ENCODE results near the gene ZNF423.
"Not testable (repeated sequence)": the region's sequence is repeated elsewhere in the genome, so short reads cannot be mapped to it uniquely, and the experiment has no call there.

Gene ZNF423

DNA sequence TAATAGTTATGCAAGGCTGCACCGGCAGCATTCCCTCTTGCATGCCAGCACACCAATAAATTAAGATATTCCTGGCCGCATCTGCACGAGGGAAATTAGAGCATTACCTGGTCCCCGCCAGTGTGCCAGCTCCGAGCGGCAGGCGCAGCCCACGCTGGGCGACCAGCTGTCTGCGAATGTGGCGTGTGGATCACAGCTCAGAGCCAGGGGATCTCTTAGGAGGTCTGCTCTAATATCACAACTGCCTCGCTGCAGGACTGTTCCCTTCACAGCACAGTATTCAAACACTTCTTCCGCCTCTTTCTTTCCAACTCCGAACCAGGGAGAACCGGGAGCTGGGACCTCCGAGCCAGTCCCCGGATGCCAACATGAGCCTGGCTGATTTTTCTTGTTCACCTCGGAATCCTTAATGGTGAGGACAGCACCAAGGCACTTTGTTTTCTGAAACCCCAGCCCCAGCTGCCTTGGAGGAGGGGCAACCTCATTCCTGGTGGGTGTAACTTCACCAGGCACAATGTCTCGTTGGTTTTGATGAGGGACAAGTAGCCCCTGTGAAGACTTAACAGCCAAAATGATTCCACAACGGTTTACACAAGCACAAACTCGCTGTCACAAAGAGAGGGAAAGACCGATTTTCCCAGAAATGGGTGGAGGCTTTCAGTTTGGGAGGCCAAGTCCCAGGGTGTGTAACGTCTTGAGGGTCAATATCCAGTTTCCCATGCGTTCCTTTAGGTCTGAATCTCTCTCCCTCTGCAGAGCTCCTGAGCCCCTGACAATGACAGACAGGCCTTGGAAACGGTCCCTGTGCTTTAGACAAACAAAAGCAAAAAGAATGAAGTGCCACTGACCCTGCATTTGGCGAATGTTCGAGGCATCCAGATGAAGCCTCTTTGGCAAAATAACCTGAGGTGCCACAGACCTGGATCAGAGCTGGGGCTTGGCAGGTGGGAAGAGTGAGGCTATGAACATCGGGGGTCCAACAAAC lies 269.2 kb downstream of the ZNF423 start:
- DNase-seq (ENCODE audit: low read depth in 2 of 2), result no peak

DNA sequence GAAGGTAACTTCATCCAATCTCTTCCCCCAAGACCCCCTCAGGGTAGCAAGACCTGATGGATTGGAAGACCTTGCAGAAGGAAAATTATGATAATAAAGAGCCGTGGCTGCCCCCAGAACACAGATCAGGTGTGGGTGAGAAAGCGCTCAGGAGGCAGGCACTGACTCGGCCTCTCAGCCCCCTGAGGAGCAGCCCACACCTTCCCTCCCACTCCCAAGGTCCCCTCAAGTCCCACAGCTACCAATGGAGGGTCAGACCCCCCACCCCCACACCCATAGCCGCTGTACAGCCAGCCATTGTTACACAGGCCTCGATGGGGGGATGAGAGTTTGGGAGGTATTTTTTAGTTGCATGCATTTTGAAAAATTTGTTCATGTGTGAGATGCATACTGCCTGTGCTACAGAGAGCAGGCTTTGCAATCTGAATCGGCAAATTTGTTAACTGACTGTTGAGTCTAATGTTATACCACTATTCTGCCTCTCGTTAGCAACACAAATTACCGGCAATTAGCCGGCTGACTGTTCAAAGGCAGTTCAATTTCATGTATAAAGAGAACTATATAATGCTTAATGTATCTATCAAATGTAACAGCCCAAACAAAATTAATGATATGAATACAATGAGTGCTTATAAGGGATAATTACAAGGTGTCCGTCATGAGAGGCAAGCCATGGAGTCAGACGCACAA lies 270.6 kb downstream of the ZNF423 start:
- no peak for DNase-seq (ENCODE audit: low read depth in 2 of 2)

DNA sequence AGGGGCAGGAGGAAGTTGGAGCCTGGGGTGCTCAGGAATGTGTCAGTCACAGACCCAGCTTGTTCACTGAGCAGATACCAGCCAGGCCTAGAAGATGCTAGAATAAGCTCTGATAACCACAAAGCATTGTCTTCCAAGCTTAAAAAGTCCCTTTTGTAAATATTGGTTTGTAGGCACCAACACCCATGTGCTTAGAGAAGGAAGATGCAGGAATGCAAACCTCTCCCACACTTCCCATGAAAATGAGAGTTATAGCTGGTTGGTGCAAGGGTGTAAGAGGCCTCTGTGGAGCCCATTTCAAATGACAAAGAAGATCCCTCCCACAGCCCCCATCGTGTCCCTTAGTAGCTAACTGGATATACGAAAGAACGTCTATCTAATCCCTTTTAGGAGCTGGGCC lies 272.0 kb downstream of the ZNF423 start:
- DNase-seq (ENCODE audit: low read depth in 2 of 2), result no peak

DNA sequence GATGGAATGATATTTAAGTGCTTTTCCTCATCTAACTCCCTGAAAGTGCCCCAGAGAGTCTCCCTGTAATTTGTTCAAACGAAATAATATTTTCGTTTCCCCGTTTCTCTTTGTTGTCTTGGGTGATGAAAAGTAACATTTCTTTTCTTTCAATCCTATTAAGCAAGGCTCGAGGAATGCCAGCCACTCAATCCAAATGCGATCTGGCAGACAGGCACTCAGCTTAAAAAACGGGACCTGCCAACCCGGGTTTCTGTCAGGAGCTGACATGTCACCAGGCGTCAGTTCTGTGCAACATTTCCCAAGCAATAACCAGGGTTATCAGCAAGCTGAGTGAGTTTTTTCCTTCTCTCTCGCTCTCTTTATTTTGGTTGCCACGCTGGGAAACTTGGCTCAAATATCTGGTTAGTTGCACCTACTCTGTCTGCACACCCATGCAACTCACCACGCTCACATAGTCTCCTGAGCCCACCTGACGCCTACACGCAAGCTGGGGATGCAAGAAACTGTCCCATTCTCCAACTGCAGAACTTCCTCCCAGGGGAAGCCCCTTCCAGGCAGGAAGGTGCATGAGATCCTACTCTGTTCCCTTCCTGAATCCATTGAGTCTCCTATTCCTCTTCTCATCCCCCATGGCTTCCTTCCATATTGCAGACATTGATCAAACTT lies 274.1 kb downstream of the ZNF423 start:
- no peak for DNase-seq (ENCODE audit: low read depth in 2 of 2)

DNA sequence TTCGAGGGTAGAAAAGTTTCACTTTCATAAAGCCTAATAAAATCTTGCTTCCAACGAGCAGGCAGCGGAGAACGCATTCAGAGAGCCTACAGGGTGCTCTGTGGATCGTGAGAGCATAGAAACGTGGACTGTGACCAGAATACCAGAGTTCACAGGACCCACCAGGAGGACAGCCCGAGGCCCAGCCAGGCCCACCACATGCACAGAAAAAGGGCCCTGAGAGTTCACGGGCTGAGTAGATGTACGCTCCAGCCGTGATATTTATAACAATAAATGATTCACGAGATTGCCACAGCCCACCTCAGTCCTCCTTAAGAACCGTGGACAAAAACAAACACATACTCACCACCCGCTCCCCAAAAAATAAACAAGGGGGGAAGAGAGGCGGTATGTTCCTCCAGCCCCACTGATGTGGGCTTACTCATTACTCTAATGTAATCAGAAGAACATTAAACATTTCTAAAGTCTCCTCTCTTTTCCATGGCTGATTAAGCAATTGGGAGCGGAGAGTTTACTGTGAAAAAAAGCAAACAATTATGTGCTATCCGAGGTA lies 275.1 kb downstream of the ZNF423 start:
- DNase-seq (ENCODE audit: low read depth in 2 of 2), result no peak

DNA sequence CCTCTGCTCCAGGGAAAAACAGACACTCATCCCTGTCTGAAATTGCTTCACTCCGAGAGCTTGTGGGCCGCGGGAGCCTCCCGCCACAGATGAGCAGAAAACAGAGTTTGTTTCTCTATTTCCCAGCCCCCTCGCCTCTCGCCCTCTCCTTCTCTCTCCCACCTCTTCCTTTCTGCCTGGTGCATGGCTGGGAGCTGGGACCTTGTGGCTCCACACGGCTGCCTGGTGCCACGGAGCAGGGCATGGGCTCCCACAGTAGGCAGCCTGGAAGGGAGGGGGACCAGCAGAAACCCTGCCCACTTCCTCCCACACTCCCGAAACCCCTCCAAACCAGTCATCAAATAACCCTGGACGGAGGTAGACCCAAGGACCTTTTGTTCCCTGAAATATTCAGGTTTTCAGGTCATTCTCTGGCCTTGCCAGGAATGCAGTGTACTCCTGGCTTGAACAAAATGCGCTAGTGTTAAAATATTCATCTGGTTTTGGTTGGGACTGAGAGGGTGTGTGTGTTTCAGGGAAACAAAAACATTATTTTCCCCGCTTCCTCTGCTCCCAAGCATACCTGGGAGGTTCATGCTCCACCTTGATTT lies 277.4 kb downstream of the ZNF423 start:
- no peak for DNase-seq (ENCODE audit: low read depth in 2 of 2)

DNA sequence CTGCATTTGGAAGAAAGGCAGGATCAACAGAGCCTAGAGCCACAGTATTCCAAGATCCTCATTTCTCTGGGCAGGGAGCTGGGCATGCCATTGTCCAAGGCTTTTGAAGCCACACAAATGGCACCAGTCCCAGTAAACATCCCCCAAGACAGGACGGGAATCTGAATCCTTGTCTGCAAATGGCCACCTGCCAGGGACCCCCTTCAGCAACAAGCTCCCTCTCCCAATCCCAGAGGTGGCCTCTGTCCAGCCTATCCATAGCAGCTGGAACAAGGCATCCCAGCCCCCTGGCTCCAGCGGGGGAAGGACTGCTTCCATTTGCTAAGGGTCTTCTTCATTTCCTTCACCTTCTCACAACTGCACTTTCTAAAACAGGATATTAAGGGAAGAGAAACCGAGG lies 277.9 kb downstream of the ZNF423 start:
- no peak for DNase-seq (ENCODE audit: low read depth in 2 of 2)

DNA sequence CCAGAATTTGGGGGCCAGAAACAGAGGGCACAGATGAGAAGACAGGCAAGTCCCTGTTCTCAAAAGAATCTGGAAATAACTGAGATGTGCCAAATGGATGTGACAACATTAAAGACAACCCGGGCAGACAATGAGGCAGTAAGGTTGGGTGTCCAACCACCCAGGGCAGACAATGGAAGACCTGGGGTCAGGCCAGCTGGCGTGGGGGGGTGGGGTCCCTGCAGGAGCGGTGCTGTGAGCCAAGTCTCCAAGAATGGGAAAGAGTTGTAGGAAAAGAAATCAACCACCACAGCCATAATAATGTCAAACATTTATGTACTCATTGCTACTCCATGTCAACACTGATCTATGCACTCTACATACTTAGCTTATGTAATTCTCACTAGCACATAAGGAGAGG lies 279.0 kb downstream of the ZNF423 start:
- no peak for DNase-seq (ENCODE audit: low read depth in 2 of 2)

DNA sequence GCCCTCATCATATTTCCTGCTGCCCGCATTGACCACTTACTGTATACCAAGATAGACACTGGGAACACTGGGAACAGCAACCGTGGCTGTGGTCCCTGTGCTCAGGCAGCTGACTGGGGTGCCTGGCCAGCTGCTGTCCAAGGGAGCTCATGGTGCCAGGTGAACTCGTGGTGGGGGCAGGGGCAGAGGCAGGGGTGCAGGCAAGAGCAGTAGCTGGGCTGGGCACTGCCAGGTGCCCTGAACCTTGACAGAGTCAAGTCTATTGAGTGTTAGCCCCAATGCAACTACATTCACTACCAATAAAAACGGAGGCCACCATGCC lies 279.8 kb downstream of the ZNF423 start:
- DNase-seq (ENCODE audit: low read depth in 2 of 2), result no peak

DNA sequence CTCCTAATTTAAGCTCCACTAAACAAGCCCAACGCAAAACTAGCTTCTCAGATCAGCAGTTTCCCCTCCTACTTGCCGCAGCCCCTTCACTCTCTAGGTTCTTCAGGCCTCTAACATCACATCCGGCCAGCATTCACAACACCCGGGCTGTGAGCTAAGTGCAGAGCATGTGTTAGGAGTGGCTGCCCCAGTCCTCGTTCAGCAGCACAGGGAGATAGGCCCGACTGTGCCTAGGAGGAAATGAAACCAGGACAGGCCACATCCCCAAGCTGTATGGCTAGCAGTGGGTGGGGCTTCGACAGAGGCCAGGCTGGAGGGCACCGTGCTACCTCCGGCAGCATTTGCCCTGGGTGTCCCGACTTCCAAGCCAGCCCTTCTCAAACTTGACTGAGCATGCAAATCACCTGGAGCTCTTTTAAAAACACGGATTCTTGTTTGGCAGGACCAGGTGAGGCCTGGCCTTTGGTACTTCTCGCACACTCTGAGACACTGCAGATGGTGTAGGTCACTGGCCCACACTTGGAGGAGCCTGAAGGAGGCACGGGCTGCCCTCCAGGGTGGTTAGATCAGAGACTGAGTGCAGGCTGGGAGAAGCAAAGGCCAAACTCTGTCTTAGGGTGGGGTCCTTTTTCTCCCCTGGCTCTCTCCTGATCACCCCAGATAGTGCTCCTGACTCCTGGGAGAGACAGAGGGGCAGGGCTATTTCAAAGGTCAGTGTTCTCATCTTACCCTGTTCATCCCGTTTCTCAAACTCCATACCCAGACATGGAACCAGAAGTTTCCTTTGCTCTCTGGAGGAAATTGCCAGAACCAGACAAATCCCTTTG lies 280.4 kb downstream of the ZNF423 start:
- DNase-seq (ENCODE audit: low read depth in 2 of 2), result no peak

DNA sequence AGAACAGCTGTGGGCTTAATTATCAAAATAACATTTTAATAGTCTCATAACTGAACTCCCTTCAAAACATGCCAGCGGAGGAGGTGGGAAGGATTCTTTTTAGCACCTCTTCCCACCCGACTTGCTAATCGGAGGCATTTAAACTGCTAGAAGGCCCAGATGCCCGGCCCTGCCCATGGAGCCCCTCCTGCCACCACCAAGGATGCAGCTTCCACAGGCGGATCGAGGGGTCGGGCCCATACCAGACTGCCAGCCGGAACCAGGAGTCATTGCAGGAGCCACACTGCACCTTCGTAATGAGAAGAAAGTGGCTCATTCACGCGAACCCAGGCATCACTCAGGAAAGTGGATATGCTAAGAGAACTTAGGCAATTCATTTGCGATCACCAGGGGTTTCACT lies 281.1 kb downstream of the ZNF423 start:
- DNase-seq (ENCODE audit: low read depth in 2 of 2), result no peak

DNA sequence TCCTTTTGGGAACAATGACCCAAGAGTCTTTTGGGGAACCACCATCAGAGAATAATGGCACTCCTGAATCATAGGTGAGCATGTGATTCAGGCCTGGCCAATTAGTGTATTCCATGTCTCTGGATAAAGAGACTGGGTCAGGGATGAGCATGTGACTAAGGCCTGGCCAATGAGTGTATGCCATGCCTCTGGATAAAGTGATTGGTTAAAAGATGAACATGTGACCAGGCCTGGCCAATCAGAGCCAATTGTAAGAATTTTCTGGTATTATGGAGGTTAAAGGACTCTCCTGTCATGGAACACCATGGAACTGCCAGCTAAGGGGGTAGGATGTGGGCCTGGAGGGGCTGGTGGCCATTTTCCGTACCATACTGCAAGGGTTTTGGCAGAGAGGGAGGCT lies 288.0 kb downstream of the ZNF423 start:
- no peak for DNase-seq (ENCODE audit: low read depth in 2 of 2)

DNA sequence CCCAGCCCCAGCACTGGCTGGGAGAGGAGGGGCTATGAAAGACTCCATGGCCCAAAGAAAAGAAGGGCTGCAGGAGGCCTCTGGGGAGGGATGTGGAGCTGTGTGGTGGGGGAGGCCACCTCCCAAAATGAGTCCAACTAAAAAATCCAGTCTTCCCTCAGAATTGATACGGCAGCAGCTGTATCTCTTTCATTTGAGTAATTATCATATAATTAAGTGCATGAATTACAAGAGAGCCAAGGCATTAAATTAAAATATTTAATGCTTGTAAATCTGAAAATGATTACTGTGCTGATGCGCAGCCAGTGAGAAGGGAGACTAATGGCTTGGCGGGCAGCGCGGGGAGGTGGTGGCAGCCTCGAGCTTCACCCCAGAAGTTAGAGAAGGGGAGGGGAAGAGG lies 289.5 kb downstream of the ZNF423 start:
- DNase-seq (ENCODE audit: low read depth in 2 of 2), result no peak

DNA sequence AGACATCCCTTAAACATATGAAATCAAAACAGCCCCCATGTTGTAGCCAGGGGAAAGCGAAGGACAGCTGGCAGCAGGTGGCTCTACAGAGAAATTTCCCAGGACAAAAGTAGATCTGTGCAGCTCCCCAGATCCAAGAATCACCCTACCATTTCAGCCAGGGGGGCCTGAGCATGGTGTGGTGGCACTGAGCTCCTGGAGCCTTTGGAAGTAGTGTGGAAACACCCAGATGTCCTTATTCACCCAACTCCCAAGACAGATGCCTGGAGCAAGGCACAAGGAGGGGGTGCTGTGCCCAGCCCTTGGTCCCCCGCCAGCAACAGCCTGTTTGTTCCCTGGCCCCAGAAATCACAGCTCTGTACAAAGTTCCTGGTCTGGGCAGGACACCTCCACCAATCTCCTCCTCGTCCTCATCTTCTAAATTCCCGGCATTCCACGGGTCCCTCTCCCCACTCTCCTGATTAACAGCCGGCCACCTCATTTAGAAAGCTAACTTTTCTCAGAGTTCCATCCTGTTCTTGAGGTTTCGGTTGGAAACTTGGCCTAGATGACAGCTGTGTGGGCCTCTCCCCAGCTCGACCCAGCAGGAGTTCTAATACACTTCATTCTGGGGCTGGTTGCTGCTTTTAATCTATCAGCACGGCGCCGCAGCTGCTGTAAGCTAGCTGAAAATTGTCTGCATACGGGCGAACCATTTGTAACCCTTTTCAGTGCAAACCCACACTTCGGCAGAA lies 291.2 kb downstream of the ZNF423 start:
- DNase-seq (ENCODE audit: low read depth in 2 of 2), result no peak

DNA sequence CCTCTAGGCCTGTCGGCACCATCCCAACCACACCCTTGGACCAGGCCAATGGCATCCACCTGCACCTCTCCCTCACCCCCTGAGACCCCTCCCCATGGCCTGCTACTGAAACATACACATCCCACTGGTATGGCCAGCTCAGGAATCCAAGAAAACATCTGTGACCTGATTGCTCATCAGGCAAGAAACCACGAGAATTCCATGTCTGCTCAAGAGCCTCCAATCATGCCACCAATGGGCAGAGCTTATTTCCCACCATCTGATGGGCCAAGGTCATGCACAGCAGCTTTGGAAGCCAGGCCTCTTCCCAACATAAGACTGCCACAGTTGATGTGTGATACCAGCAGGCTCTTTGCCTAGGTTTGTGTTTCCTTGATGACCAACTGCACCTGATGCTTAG lies 292.2 kb downstream of the ZNF423 start:
- no peak for DNase-seq (ENCODE audit: low read depth in 2 of 2)

DNA sequence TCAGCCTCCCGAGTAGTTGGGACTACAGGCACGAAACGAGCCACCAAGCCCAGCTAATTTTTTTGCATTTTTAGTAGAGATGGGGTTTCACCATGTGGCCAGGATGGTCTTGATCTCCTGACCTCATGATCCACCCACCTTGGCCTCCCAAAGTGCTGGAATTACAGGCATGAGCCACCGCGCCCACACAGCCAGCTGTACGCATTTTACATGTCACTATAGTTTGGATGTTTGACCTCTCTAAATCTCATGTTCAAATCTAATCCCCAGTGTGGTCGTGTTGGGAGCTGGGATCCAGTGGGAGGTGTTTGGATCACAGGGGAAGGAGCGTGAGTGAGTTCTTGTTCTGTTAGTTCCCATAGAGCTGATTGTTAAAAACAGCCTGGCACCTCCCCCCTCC lies 293.0 kb downstream of the ZNF423 start:
- not testable (repeated sequence) for DNase-seq (ENCODE audit: low read depth in 2 of 2)

DNA sequence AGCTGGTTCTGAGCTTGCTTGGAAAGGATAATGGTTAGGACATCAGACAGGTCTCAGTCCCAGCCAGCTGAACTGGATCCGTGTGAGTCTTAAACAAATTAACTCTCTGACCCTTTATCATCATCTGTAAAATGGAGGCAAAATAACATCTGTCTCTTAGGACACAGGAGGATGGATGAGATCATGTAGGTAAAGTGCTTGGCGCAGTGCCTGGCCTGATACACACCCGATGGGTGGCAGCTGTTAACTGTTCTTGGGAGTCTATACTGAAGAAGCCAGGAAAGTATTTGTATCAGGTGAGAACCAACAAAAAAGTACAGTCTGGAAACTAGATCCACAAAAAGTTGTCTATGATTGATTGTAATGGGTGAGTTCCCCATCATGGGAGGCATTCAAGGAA lies 293.7 kb downstream of the ZNF423 start:
- no peak for DNase-seq (ENCODE audit: low read depth in 2 of 2)

DNA sequence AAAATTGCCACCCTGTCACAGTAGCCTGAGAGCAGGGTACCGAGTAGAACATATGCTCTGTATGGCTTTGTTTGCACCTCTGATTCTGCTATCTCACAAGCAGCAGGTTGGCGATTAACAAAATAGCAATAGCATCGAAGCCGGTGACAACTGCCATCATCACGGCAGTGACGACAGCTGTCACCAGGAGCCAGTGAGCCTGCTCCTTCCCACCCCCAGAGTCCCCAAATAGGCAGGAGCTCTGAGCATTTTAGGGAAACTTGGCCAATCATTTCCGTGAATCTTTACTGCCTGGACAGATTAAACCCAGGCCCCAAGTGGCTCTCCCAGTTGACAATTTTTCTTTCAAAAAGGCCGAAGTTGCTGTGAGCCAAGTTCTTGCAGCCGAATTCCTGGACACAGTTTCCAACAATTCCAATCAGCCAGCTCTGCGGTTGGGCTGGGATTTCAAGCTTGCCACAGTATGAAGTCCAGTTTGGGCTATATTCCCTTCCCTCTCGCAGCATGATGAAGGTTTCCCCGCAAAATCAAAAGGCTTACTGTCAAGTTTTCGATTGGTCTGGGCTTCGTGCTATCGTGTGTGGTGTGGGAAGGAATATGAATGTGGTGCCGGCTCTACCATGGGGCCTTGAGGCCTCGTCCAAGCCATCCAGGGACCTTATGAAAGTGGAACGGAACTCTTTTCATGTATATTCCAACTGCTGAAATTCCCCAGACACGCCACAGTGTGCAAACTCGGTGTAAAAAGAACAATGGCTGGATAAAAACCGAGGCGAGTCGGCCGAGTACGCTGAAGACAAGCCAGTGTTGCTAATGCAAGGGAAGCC lies 295.7 kb downstream of the ZNF423 start:
- DNase-seq (ENCODE audit: low read depth in 2 of 2), result peak; percentile 14 to 18

DNA sequence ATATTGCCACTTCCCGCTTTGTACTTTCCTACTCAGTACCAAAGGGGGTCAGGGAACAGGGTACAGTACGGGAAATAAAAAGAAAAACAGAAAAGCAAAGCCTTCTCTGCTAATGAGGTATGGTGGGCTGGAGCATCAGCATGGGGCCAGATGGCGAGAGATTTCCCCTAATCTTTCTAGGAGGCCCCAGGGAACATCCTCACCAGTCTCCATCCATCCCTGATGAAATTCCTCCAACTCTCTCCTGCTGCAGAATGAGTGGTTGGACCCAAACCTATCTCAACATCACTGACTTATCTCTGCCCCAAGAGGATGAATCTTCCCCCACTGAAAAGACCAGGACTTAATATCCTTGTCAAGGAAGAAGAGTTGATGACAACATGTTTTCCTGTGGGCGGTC lies 296.7 kb downstream of the ZNF423 start:
- no peak for DNase-seq (ENCODE audit: low read depth in 2 of 2)

DNA sequence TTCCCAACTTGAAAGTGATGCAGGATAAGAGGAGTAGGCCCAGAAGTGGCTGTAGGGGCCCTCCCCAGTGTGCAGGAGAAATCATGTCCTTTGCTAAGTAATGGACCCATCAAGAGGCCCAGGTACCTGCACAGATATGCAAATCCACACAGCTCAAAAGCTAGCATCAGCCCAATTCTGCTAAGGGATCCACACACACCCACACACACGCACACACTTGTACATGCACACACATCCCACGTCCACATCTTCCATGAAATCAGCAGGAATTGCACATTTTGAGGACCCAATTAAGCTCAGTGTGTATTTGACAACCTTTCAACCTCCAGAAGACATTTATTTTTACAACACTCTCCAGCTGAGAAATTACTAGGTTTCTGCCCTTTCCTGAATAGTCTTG lies 297.5 kb downstream of the ZNF423 start:
- no peak for DNase-seq (ENCODE audit: low read depth in 2 of 2)
